ENCODE data around the gene SORBS2.

SORBS2 gene

GRCh38 chr4:185598846-185599552 is 213.0 kb downstream of the SORBS2 start:
- no peak overlapping the region for H3K27ac ChIP-seq
- no peak for DNase-seq
- H3K27me3 ChIP-seq (replicated peaks) = no peaks in the 10 kb centered on the region
- in situ Hi-C loops (cut with HindIII; ENCODE audit: low pct_ligation_motif_present, low sequenced_read_pairs) = no loop called here
- H3K4me3 ChIP-seq (ENCODE audit: low read depth, low read length) = no peak overlapping the region
- no peak for TF ChIP-seq CTCF (IDR thresholded peaks at IDR 0.05; ENCODE audit: low read depth, low read length, missing control alignments)
- peaks cover 8% of the 10 kb centered on the region for H3K36me3 ChIP-seq (replicated peaks)

GRCh38 chr4:185597532-185598188 is 214.3 kb downstream of the SORBS2 start:
- peak; percentile 99 for TF ChIP-seq CTCF (IDR thresholded peaks at IDR 0.05; ENCODE audit: low read depth, low read length, missing control alignments)
- Histone ChIP-seq H3K27ac (no peak overlapping the region), H3K36me3 (replicated peaks) (peaks cover 8% of the 10 kb centered on the region), H3K4me3 (ENCODE audit: low read depth, low read length) (no peak overlapping the region), H3K27me3 (replicated peaks) (no peaks in the 10 kb centered on the region)
- peak; percentile 70 for DNase-seq
- in situ Hi-C loops (cut with HindIII; ENCODE audit: low pct_ligation_motif_present, low sequenced_read_pairs) = no loop called here

GRCh38 chr4:185592845-185593488 is 219.0 kb downstream of the SORBS2 start:
- in situ Hi-C loops (cut with HindIII; ENCODE audit: low pct_ligation_motif_present, low sequenced_read_pairs) = no loop called here
- Histone ChIP-seq H3K4me3 (ENCODE audit: low read depth, low read length) (no peak overlapping the region), H3K36me3 (replicated peaks) (peaks cover 3% of the 10 kb centered on the region), H3K27ac (no peak overlapping the region), H3K27me3 (replicated peaks) (no peaks in the 10 kb centered on the region)
- no peak for TF ChIP-seq CTCF (IDR thresholded peaks at IDR 0.05; ENCODE audit: low read depth, low read length, missing control alignments)
- DNase-seq = no peak

- TF ChIP-seq CTCF (IDR thresholded peaks at IDR 0.05; ENCODE audit: low read depth, low read length, missing control alignments) = no peak
- in situ Hi-C loops (cut with HindIII; ENCODE audit: low pct_ligation_motif_present, low sequenced_read_pairs) = no loop called here
- Histone ChIP-seq H3K4me3 (ENCODE audit: low read depth, low read length) (no peak overlapping the region), H3K27ac (no peak overlapping the region), H3K36me3 (replicated peaks) (peaks cover 3% of the 10 kb centered on the region), H3K27me3 (replicated peaks) (no peaks in the 10 kb centered on the region)
- no peak for DNase-seq
Measured at GRCh38 chr4:185592438-185592837, 219.6 kb downstream of the SORBS2 start.

- DNase-seq = no peak
Measured at GRCh38 chr4:185591679-185592141, 220.3 kb downstream of the SORBS2 start.

More at GRCh38 chr4:185591679-185592141, 220.3 kb downstream of the SORBS2 start:
- H3K27me3 ChIP-seq (replicated peaks) = no peaks in the 10 kb centered on the region
- TF ChIP-seq CTCF (IDR thresholded peaks at IDR 0.05; ENCODE audit: low read depth, low read length, missing control alignments) = no peak
- peaks cover 3% of the 10 kb centered on the region for H3K36me3 ChIP-seq (replicated peaks)
- in situ Hi-C loops (cut with HindIII; ENCODE audit: low pct_ligation_motif_present, low sequenced_read_pairs) = no loop called here
- no peak overlapping the region for H3K27ac ChIP-seq
- H3K4me3 ChIP-seq (ENCODE audit: low read depth, low read length) = no peak overlapping the region

Data from brain microvascular endothelial cell (primary cell).